ENCODE results near the gene CHST14.

- no peak for TF ChIP-seq CTCF (IDR thresholded peaks at IDR 0.05)
- no peak for TF ChIP-seq POLR2A (IDR thresholded peaks at IDR 0.05)
Measured at GRCh38 chr15:40452296-40453090, 18.3 kb upstream of the CHST14 start.
